GM12873 (cell line): ENCODE results near the gene CAPZB.

Experiments
- TF ChIP-seq, protein P1 (sequence below): IDR thresholded peaks from 2 replicates; pipeline ENCODE4 v1.5.1; 2012; ENCODE audit warnings: low read depth, mild to moderate bottlenecking, moderate library complexity, low read length, control low read depth; ENCODE audit not compliant: insufficient read depth; ENCODE audit errors: missing control alignments

CAPZB gene

DNA sequence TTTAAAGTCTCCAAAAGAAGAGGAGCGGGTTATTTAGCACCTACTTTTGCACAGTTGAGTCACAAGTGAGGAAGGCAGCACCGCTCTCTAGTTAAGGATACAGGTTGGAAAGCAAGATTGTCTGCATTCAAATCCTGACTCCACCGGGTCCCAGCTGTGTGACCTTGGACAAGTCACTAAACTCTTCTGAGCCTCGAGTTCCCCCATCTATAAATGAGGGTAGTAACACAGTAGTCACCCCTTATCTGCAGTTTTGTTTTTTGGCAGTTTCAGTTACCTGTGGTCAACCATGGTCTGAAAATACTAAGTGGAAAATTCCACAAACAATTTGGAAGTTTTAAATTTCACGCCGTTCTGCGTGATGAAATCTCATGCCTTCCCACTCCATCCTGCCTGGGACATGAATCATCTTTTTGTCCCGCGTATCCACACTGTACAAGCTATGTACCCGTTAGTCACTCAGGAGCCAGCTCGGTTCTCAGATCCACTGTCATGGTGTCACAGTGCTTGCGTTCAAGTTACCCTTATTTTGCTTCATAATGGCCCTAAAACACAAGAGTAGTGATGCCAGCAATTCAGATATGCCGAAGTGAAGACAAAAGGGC, 49.4 kb downstream of the CAPZB start:
- TF ChIP-seq, protein P1, sequence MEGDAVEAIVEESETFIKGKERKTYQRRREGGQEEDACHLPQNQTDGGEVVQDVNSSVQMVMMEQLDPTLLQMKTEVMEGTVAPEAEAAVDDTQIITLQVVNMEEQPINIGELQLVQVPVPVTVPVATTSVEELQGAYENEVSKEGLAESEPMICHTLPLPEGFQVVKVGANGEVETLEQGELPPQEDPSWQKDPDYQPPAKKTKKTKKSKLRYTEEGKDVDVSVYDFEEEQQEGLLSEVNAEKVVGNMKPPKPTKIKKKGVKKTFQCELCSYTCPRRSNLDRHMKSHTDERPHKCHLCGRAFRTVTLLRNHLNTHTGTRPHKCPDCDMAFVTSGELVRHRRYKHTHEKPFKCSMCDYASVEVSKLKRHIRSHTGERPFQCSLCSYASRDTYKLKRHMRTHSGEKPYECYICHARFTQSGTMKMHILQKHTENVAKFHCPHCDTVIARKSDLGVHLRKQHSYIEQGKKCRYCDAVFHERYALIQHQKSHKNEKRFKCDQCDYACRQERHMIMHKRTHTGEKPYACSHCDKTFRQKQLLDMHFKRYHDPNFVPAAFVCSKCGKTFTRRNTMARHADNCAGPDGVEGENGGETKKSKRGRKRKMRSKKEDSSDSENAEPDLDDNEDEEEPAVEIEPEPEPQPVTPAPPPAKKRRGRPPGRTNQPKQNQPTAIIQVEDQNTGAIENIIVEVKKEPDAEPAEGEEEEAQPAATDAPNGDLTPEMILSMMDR = no peak

DNA sequence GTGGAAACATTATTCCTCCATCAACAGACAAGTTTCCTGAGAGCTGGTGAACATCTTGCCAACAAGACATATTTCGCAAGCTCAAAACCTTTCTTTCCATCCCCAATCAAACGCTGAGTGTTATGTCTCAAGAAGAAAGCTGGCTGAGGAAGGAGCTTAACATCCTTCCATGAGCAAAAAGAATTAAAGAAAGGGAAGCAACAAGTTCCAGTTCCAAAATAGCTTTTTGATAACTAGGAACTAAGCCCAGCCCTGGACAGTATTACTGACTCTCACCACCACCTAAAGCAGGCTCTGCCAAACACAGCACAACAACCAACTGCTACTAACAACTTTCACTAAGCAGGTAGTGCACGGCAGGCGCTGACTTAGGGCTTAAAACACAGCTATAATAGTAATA, 50.2 kb downstream of the CAPZB start:
- TF ChIP-seq, protein P1 = no peak

DNA sequence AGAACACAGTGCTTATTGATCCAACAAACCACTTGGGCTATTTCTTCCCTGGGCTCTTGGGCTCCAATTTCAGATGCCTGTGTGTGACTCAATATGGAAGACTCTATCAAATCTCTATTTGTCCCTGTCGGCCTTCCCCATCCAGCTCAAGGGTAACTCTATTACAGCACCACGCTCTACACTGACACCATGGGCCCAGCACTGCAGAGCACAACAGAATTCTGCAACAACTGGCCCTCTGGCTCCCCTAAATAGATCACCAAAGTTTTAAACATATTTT, 51.7 kb downstream of the CAPZB start:
- TF ChIP-seq, protein P1 = no peak

DNA sequence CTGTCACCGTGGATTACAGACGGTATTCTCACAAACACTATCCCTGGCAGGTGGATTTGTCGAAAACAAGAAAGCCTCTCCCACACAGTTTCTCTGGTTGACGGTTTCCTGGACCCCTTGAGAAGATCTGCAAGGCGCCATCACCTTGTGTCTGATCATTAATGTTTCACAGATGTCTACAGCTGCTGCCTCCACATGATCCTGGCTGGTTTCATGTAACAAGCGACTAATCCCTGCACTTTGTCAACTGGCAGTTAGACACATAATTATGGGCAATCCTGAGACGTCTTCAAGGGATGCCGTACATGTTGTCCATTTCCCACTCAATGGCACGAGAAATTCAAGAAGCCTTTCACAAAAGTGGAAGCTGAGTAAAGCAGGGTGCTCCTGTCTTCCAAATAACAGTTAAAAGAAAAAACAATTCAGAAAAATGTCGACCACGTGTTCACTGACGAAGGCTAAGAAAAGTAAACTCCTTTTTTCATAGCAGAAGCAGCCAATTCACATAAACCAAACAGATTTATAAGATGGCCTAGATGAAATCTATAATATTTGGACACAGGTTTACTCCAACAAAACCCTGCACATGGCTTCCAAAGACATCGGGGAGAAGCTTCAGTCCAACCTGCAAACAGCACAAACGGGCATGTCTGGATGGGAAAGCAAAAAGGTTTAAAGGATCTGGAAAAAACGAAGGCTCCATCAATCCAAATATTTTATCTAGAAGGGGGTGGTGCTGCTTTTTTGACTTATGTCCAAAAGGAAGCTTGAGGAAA, 52.2 kb downstream of the CAPZB start:
- TF ChIP-seq, protein P1 = no peak

DNA sequence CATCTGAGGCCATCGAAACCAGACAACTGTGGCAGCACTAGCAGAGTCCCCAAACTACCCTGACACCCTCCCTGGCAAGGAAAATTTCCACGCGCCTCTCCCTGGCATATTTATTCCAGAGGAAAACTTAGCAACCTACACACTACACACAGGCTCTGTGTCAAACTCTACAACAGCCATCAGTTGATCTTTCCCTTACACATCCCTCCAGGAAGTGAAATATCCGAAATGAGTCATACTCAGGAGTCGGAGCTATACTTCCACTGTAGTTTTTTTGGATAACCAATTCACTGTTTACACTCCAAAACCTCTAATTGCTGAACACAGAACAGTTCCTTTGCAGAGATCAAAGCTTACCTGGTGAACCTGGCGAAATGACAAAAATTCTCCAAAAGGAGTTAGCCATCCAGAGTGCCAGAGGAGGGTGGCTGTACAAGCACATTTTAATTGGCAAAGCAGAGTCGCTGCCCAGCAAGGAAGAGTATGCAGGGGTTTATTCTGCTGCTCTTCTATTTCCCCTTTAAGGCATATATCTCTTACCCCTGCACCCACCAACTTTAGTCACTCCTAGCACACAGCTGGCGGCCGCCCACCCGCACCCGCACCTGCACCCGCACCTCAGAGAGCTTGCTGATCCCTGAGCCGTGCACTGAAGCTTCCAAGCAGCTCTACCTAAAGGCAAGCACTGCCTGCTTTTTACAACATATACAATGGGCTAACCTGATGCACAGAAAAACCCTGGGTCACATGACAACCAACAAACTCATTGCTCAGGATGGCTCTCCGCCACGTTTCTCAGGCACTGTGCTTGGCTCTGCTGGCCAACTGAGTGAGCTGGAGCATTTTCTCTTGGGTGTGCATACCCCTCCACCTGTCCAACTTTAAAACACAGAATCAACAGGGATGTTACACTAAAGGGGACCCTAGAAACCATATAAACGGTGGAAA, 54.9 kb downstream of the CAPZB start:
- TF ChIP-seq, protein P1 = no peak

DNA sequence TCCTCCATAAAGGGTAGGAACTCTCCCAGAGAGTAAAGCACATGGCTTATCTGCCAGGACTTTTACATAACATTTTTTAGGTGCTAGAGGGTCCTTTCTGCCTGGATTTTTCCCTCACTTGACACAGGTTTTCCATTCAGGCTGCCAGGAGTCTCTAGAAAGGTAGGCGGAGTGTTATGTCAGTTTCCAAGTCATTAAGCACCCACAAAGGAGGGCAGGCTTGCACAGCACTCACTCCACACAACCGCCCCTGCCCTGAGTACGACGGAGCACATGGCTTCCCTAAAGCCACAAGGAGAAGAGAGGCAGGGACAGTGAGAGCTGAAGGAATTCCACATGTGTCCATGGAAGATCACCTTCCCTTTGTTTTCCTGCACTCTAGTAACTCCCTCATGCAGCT, 55.7 kb downstream of the CAPZB start:
- TF ChIP-seq, protein P1 = no peak
